Adrenal gland (tissue), 12 donors: ENCODE results near the gene SLC1A7. TPM values are rescaled to one million over a fixed set of nuclear protein-coding genes. Genes with fewer than 3 reads are reported as not detected.
A peak's percentile ranks its signal among the peaks of the same experiment; 100 is the strongest.

Experiments
- DNase-seq, 7 donors: peaks; one replicate each; pipeline ENCODE4 v3.0.0-alpha.2; 2019 to 2020
- H3K27ac ChIP-seq, 5 donors: fragments of 200-600 bp; sonication (generic) in 4 of 5; 1 replicate in 3 of 5; 2 replicates in 2 of 5; pipeline versions ENCODE4 v1.5.1 to v1.8.0; 2016 to 2020; ENCODE audit warnings: mild to moderate bottlenecking in 1 of 5
- H3K27me3 ChIP-seq: fragments of 200-600 bp; 2 replicates; pipeline ENCODE4 v1.8.0; 2021
- H3K36me3 ChIP-seq, 2 donors: fragments of 200-600 bp; replicated peaks in 1 of 2; 1 replicate in 1 of 2; 2 replicates in 1 of 2; pipeline versions ENCODE4 v1.5.1 to v1.8.0; 2018 to 2022
- H3K4me1 ChIP-seq, 2 donors: fragments of 200-600 bp; replicated peaks in 1 of 2; 1 replicate in 1 of 2; 2 replicates in 1 of 2; pipeline versions ENCODE4 v1.5.1 to v1.8.0; 2018 to 2021
- H3K4me3 ChIP-seq, 4 donors: fragments of 200-600 bp; sonication (generic) in 3 of 4; one replicate each; pipeline ENCODE4 v1.5.1; 2016 to 2018
- H3K9me3 ChIP-seq, 3 donors: fragments of 200-600 bp; sonication (generic) in 1 of 3; replicated peaks in 1 of 3; 1 replicate in 2 of 3; 2 replicates in 1 of 3; pipeline versions ENCODE4 v1.5.1 to v1.8.0; 2016 to 2021
- CTCF ChIP-seq, 6 experiments: fragments of 450-650 bp in 4 of 6; fragments of 200-600 bp in 2 of 6; sonication (generic) in 1 of 6; IDR thresholded peaks; 1 replicate in 5 of 6; 2 replicates in 1 of 6; pipeline versions ENCODE4 v1.5.1 to v1.8.0; 2016 to 2021; ENCODE audit warnings: antibody characterized with exemption in 6 of 6, mild to moderate bottlenecking in 2 of 6, moderate library complexity in 1 of 6
- POLR2A ChIP-seq, 2 donors: fragments of 450-650 bp; IDR thresholded peaks; one replicate each; pipeline ENCODE4 v1.6.1; 2017; ENCODE audit warnings: antibody characterized with exemption in 2 of 2, mild to moderate bottlenecking in 2 of 2, moderate library complexity in 1 of 2
- WGBS, 4 donors: extraction: QIAGEN DNeasy Blood & Tissue Kit in 2 of 4; methylation state at CpG; one replicate each; pipeline versions ENCODE4 v1.1.5 to v1.1.7; 2013 to 2017; 5-methylcytosine and 5-hydroxymethylcytosine counted together
- intact Hi-C, 2 donors: fragments of 100-400 bp; cut with DNase I; formaldehyde crosslinking; loops; one replicate each; pipeline versions ENCODE4 v1.14.1 to v1.15.0; 2022 to 2023
- polyA plus RNA-seq, 3 donors: library from polyadenylated mRNA; stranded (reverse); fragments of 200-250 nt in 2 of 3; fragments of 350-450 nt in 1 of 3; fragmentation: Illumina TruSeq in 1 of 3; extraction: RNeasy Lipid Tissue Mini Kit (QIAGEN cat#74804) in 1 of 3; gene quantifications; one replicate each; pipeline ENCODE4 v1.2.3, GENCODE V29; 2013 to 2014
- total RNA-seq, 9 donors: library from RNA; depleted of rRNA in 4 of 9; stranded (reverse); fragments of >200 nt in 4 of 9; fragments of 120-200 nt in 1 of 9; fragmentation: NEBNext Ultra II Directional in 1 of 9; extraction: Animal tissue kit (Norgen Biotek cat#: 25700) in 1 of 9; gene quantifications; one replicate each; pipeline versions ENCODE4 v1.1.0 to v1.2.4, GENCODE V29; 2013 to 2023
- donor health status: healthy with polysubstance abuse.
- donor health status: Bipolar disorder and iron deficiency.
- donor health status: DM: yes; HTN: yes; CAD: no.
- donor health status: DM: no; HTN: no; CAD: no.
- donor health status: DM: no; HTN: no; CAD: no.
- donor health status: DM: yes; HTN: yes; CAD: no.

SLC1A7 gene
- total and polyA plus RNA-seq, 12 donors = 0.05 to 1.6 (median 0.17) TPM; not detected in 7

GRCh38 chr1:53093778-53094532 is 48.5 kb downstream of the SLC1A7 start:
- WGBS, 4 donors = 91 to 93% (median 91%) methylated on average over 15 to 20 of the region's 20 CpGs
- Histone ChIP-seq H3K4me1 (no peaks in the 10 kb centered on the region), H3K27ac (no peak overlapping the region), H3K9me3 (no peaks in the 10 kb centered on the region), H3K36me3 (no peaks in the 10 kb centered on the region), H3K4me3 (no peak overlapping the region), H3K27me3 (no peaks in the 10 kb centered on the region)
- DNase-seq = no peak
- intact Hi-C loops = no loop called here
- no peak for TF ChIP-seq POLR2A (IDR thresholded peaks at IDR 0.05)
- no peak for TF ChIP-seq CTCF (IDR thresholded peaks at IDR 0.05)

GRCh38 chr1:53093451-53093754 is 49.0 kb downstream of the SLC1A7 start:
- Histone ChIP-seq H3K27ac (no peak overlapping the region), H3K27me3 (no peaks in the 10 kb centered on the region), H3K4me1 (no peaks in the 10 kb centered on the region), H3K4me3 (no peak overlapping the region), H3K36me3 (no peaks in the 10 kb centered on the region), H3K9me3 (no peaks in the 10 kb centered on the region)
- no peak for DNase-seq
- WGBS, 4 donors = 86 to 93% (median 88%) methylated on average over 7 to 8 of the region's 8 CpGs
- intact Hi-C loops = no loop called here
- TF ChIP-seq POLR2A (IDR thresholded peaks at IDR 0.05) = no peak
- TF ChIP-seq CTCF (IDR thresholded peaks at IDR 0.05) = no peak

- 86 to 91% (median 90%) methylated on average over 14 to 33 of the region's 33 CpGs for WGBS, 4 donors
- DNase-seq = no peak
- H3K4me3 ChIP-seq = no peak overlapping the region
- no peaks in the 10 kb centered on the region for H3K36me3 ChIP-seq
- TF ChIP-seq POLR2A (IDR thresholded peaks at IDR 0.05) (no peak), CTCF (IDR thresholded peaks at IDR 0.05) (no peak)
- no peaks in the 10 kb centered on the region for H3K9me3 ChIP-seq
- intact Hi-C loops = no loop called here
- H3K4me1 ChIP-seq = no peaks in the 10 kb centered on the region
- no peak overlapping the region for H3K27ac ChIP-seq
- no peaks in the 10 kb centered on the region for H3K27me3 ChIP-seq
Measured at GRCh38 chr1:53092659-53093450, 49.6 kb downstream of the SLC1A7 start.

GRCh38 chr1:53091841-53092645 is 50.4 kb downstream of the SLC1A7 start:
- intact Hi-C loops = no loop called here
- no peaks in the 10 kb centered on the region for H3K27me3 ChIP-seq
- 79 to 83% (median 80%) methylated on average over 7 to 26 of the region's 26 CpGs for WGBS, 4 donors

More at GRCh38 chr1:53091841-53092645, 50.4 kb downstream of the SLC1A7 start:
- peak in 4 of 7 donors; percentile 37 to 65 (median 50) for DNase-seq
- Histone ChIP-seq H3K4me1 (no peaks in the 10 kb centered on the region), H3K9me3 (no peaks in the 10 kb centered on the region), H3K36me3 (no peaks in the 10 kb centered on the region), H3K4me3 (no peak overlapping the region), H3K27ac (no peak overlapping the region)
- TF ChIP-seq POLR2A (IDR thresholded peaks at IDR 0.05) (no peak), CTCF (IDR thresholded peaks at IDR 0.05) (no peak)
